Activated CD8-positive, alpha-beta memory T cell treated with anti-CD3 and anti-CD28 coated beads for 4 hours (primary cell): ENCODE measurements around the gene AIFM1.

Experiments used
- DNase-seq, 2 donors: peaks; one replicate each; pipeline ENCODE4 v3.0.0-alpha.2; 2020; ENCODE audit warnings: low read depth in 2 of 2

Gene AIFM1

GRCh38 chrX:130093271-130093670 lies 72.4 kb downstream of the AIFM1 start:
- DNase-seq = no peak

DNA sequence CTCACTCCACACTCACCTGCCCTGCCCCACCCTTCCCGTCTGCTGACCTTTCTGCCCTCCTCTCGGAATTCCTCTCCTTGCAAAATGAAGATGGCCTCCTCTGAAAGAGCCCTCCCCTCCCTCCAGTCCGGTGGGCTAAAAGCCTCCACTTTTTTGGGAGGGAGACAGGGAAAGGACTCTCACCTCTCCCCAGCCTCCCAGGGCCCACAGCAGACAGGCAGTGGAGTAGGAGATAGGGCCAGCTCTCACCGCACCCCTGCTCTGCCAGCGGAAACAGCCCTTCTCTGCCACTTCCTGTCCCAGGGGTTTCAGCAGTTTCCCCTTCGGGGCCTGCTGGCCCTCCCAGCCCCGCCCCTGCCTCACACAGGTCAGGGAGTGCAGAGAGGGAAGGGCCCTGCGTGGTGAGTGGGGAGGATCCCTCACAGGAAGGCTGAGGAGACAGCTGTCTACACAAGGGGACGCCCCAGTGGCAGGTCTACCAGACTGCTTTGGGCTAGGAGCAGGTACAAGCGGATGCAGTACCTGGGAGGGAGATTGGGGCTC lies 73.6 kb downstream of the AIFM1 start:
- DNase-seq = peak; percentile 58 to 66

DNA sequence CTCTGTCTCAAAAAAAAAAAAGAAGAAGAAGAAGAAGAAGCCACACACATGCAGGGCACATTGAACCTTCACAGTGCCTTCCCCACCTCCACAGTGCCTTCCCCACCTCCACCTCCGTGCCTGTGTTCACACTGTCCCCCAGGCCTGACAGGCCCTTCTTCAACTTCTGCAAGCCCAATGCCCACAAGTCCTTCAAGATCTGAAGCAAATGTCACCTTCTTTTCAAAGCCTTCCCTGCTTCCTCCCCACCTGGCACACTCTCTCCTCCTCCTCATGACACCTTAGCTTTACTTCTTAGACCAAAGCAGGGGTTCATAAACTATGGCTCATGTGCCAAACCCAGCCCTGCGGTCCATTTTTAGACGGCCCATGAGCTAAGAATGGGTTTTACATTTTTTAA lies 75.3 kb downstream of the AIFM1 start:
- no peak for DNase-seq

DNA sequence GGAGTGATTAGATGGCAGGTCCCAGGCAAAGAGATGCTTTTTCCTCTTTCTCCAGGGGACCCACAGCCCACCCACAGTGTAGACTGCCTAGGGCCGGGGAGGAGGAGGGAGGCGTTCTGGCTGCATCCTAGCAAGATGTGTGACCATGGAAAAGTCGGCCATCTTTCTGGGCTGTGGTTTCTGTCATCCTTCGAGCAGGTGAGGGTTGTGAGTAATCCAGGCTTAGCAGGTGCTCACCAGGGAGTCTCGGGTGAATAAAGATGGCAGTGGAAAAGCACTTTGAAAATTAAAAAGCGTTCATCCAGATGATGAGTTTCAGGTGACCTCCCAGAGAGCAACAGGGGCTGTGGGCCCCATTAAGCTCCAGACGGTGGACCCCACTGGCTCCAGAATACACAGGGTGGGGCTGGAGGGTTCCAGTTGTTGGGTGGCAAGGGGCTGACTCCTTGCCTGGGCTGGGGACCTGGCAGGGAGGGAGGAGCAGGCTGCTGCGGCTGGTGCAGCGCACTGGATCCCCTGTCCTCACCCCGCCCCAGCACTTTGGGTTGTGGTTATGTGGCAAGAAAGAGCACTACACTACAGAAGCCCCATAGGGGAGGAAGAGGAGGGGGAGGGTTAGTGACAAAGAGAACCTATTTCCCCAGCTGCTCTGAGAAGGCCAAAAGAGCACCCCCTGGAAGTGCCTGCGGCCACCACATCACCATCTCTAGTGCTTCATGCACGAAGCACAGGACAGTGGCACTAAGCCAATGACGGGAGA lies 79.0 kb downstream of the AIFM1 start:
- DNase-seq = peak; percentile 37 to 52

- DNase-seq = no peak
Measured at GRCh38 chrX:130085551-130086446, 79.8 kb downstream of the AIFM1 start.

GRCh38 chrX:130084631-130085237 lies 80.9 kb downstream of the AIFM1 start:
- no peak for DNase-seq

DNA sequence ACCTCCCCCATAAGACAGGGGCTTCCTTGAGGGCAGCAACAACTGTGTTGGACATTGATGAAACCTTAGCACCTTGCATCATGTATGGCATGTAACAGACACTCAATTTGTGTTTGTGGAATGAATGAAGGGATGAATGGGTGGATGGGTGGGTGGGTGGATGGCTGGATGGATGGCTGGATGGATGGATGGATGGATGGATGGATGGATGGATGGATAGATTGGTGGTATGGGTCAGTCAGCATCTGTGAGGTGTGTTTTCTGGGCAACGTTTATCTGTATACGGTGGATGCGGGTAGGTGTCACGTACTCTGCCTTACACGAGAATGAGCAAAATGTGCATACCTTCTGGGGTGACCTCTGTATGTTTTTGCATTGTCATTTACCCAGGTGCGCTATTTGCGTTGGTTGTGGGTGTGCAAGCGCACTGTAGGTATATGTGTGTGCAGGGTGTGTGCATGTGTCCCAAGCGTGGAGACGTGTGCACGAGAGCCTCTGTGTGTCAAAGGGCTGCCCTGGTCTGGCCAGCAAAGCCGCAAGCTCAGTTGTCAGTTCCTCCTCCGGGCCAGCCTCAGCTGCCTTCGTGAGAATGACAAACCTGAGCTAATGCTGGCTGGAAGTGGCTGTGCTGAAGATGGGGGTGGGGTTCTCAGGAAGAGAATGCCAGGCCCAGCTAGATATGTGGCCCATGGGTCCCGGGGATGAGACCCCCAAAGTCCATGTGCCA lies 81.8 kb downstream of the AIFM1 start:
- DNase-seq = no peak

GRCh38 chrX:130083107-130083490 lies 82.5 kb downstream of the AIFM1 start:
- DNase-seq = no peak

GRCh38 chrX:130082244-130083106 lies 83.2 kb downstream of the AIFM1 start:
- DNase-seq = peak; percentile 48 to 56

DNA sequence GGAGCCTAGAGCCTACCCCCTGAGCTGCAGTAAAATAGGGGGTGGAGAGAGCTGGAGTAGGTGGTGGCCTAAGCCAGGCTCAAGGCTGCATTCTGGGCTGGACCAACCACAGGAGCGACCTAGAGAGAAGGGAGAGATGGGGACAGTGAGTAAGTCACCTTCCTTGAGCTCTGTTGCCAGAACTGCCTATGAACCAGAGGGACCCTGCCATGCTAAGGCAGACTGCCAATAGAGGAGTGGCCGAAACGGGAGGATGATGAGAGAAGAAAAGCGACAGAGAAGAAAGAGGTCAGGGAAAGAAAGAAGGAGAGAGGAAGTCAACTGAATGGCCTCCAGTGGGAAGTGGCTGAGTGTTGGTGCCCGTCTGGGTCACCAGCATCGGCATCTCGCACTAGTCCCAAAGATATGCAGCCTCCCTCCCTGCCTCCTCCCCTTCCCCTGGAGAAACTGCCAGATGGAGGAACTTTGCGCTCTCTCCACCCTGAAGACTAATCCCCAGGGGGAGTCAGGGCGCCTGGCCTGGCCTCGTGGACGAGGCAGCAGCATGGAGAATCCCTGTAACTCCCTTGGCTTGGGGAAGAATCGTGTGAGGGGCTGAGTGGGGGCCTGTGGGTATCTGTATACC lies 84.1 kb downstream of the AIFM1 start:
- DNase-seq = no peak

DNA sequence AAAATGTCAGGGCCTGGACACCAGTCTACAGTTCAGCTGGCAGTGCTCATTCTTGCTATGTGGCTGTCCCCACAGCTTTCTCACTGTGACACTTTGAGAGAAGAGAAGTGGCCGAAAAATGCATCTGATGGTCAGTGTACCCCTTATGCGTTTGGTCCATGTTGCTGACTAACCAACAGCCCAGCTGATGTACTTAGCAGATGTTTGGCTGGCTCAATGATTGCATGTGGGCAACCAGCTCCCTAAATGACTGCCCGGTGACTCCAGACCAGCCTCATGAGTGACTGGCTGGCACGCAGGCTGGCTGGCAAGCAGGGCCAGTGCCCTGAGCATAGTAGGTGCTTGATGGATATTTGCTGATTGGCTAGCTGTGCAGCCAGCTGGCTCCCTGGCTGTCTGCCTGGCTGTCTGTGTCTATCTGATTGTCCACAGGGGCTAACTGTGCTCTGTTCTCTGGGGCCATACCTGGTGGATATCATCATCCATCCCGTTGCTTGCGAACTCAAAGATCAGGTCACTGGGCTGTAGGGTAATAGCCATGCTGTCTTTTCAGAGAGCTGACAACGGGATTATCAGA lies 84.8 kb downstream of the AIFM1 start:
- DNase-seq = no peak

GRCh38 chrX:130079824-130080406 lies 85.7 kb downstream of the AIFM1 start:
- peak in 1 of 2 donors; percentile 34 for DNase-seq
